Fibroblast of upper back skin (primary cell): ENCODE results near the gene FIBP.
A peak's percentile ranks its signal among the peaks of the same experiment; 100 is the strongest.

ENCODE experiments used
- DNase-seq: peaks from one replicate; pipeline ENCODE4 v3.0.0-alpha.2; 2013

The FIBP gene

GRCh38 chr11:65887723-65888162 is 528 bp downstream of the FIBP start:
- no peak for DNase-seq

- DNase-seq = no peak
These were observed 1.2 kb downstream of the FIBP start for GRCh38 chr11:65886826-65887722.

- DNase-seq = no peak
These were observed 2.3 kb downstream of the FIBP start for GRCh38 chr11:65885808-65886536.

- DNase-seq = no peak
These were observed 3.0 kb downstream of the FIBP start for GRCh38 chr11:65885231-65885630.

GRCh38 chr11:65884716-65885092 is 3.6 kb downstream of the FIBP start:
- peak; percentile 66 for DNase-seq

- no peak for DNase-seq
These were observed 4.2 kb downstream of the FIBP start for GRCh38 chr11:65883786-65884715.

GRCh38 chr11:65883058-65883761 is 5.1 kb downstream of the FIBP start:
- no peak for DNase-seq

GRCh38 chr11:65882120-65883057 is 5.9 kb downstream of the FIBP start:
- no peak for DNase-seq

GRCh38 chr11:65880844-65881421 is 7.3 kb downstream of the FIBP start:
- no peak for DNase-seq

GRCh38 chr11:65880027-65880426 is 8.2 kb downstream of the FIBP start:
- no peak for DNase-seq

- no peak for DNase-seq
These were observed 8.7 kb downstream of the FIBP start, which contains the start of gene CTSW for GRCh38 chr11:65879617-65880016. Gene CTSW (plus strand): TSS chr11:65879837. CDS start chr11:65879855, 18 bp downstream.

GRCh38 chr11:65873318-65874156 is 14.7 kb downstream of the FIBP start:
- peak; percentile 92 for DNase-seq

GRCh38 chr11:65872586-65873317 is 15.5 kb downstream of the FIBP start, which contains the start of gene EFEMP2:
Gene EFEMP2 (minus strand): TSS chr11:65872800. CDS start chr11:65872354, 446 bp downstream.
- DNase-seq = peak; percentile 74

GRCh38 chr11:65871811-65872548 is 16.3 kb downstream of the FIBP start:
- DNase-seq = no peak

- no peak for DNase-seq
These were observed 17.3 kb downstream of the FIBP start for GRCh38 chr11:65870706-65871681.

GRCh38 chr11:65870307-65870658 is 18.0 kb downstream of the FIBP start:
- DNase-seq = no peak
